Right renal cortex interstitium (tissue), 3 donors: Measurements from ENCODE around the gene TPH2. TPM values are rescaled to one million over a fixed set of nuclear protein-coding genes. Genes with fewer than 3 reads are reported as not detected.
A peak's percentile ranks its signal among the peaks of the same experiment; 100 is the strongest.

Experiments used
- DNase-seq, 3 donors: peaks; one replicate each; pipeline ENCODE4 v3.0.0-alpha.2; 2013; ENCODE audit warnings: low read depth in 3 of 3, low spot score in 2 of 3
- polyA plus RNA-seq, 3 donors: library from polyadenylated mRNA; unstranded; fragments of 120-200 nt; gene quantifications; one replicate each; pipeline ENCODE4 v1.2.1, GENCODE V29; 2013; ENCODE audit not compliant: insufficient read length in 3 of 3

The TPH2 gene
- polyA plus RNA-seq, 3 donors, result 0.23 to 0.36 TPM; not detected in 1

GRCh38 chr12:71958457-71958856, 19.8 kb downstream of the TPH2 start:
- DNase-seq, result no peak

- DNase-seq, result no peak
Measured at GRCh38 chr12:71958993-71959578, 20.4 kb downstream of the TPH2 start.

- no peak for DNase-seq
Measured at GRCh38 chr12:71967211-71967610, 28.6 kb downstream of the TPH2 start.

- DNase-seq, result no peak
Measured at GRCh38 chr12:71969330-71969729, 30.7 kb downstream of the TPH2 start.

GRCh38 chr12:71970031-71970430, 31.4 kb downstream of the TPH2 start:
- no peak for DNase-seq

GRCh38 chr12:71972441-71973074, 33.9 kb downstream of the TPH2 start:
- DNase-seq, result no peak

- no peak for DNase-seq
Measured at GRCh38 chr12:71973687-71974086, 35.0 kb downstream of the TPH2 start.

GRCh38 chr12:71980538-71980937, 41.9 kb downstream of the TPH2 start:
- no peak for DNase-seq

GRCh38 chr12:71981149-71981548, 42.5 kb downstream of the TPH2 start:
- DNase-seq, result no peak

GRCh38 chr12:71994715-71995114, 56.1 kb downstream of the TPH2 start:
- DNase-seq, result no peak

GRCh38 chr12:71999795-72000194, 61.1 kb downstream of the TPH2 start:
- DNase-seq, result no peak

- no peak for DNase-seq
Measured at GRCh38 chr12:72000969-72001648, 62.5 kb downstream of the TPH2 start.

- no peak for DNase-seq
Measured at GRCh38 chr12:72006766-72007165, 68.1 kb downstream of the TPH2 start.

GRCh38 chr12:72010356-72010755, 71.7 kb downstream of the TPH2 start:
- no peak for DNase-seq

GRCh38 chr12:72011374-72011773, 72.7 kb downstream of the TPH2 start:
- DNase-seq, result no peak

GRCh38 chr12:72012874-72013273, 74.2 kb downstream of the TPH2 start:
- DNase-seq, result no peak

- DNase-seq, result no peak
Measured at GRCh38 chr12:72015895-72016294, 77.2 kb downstream of the TPH2 start.

- DNase-seq, result peak; percentile 46 to 63 (median 58)
Measured at GRCh38 chr12:72017054-72017651, 78.5 kb downstream of the TPH2 start.

- DNase-seq, result no peak
Measured at GRCh38 chr12:72018036-72018435, 79.4 kb downstream of the TPH2 start.

- DNase-seq, result peak in 1 of 3 donors; percentile 16
Measured at GRCh38 chr12:72024613-72025012, 86.0 kb downstream of the TPH2 start.

- DNase-seq, result no peak
Measured at GRCh38 chr12:72025524-72025923, 86.9 kb downstream of the TPH2 start.

- DNase-seq, result no peak
Measured at GRCh38 chr12:72028966-72029365, 90.3 kb downstream of the TPH2 start.
